ENCODE data around the gene PSTPIP2. TPM values are rescaled to one million over a fixed set of nuclear protein-coding genes. Genes with fewer than 3 reads are reported as not detected.

PSTPIP2 gene
- polyA plus RNA-seq, 1 donor from 2014 or later: 0.98 TPM

DNA sequence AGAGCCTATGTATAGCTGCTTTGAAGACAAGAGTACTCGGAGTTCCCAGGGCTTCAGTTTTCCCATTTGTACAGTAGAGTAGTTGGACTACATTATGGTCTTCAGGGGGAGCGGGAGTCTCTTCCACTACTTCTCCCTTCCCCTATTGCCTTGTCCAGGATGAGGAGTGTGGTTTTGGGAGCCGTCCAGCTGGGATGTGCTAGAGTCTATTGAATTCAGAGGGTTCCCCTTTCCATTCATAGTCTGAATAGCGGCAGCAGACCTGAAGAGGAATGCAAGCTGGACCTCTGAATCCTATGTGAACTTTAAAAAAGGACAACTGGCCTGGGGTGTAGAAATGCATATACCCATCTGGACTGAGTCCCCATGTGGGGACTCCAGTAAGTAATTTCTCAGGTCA lies 61.4 kb downstream of the PSTPIP2 start:
- Histone ChIP-seq H2AFZ (ENCODE audit: low read depth, low read length) (no peak overlapping the region), H4K20me1 (ENCODE audit: insufficient read depth) (no peaks in the 10 kb centered on the region), H3K36me3 (ENCODE audit: insufficient read depth, low read length) (no peaks in the 10 kb centered on the region), H3K9me3 (ENCODE audit: low read length) (no peaks in the 10 kb centered on the region), H3K27me3 (ENCODE audit: insufficient read depth, low read depth, low read length) (no peaks in the 10 kb centered on the region), H3K27ac (ENCODE audit: low read length) (no peak overlapping the region), H3K9me2 (ENCODE audit: insufficient read depth, low read length) (no peaks in the 10 kb centered on the region), H3K9ac (ENCODE audit: low read length) (no peak overlapping the region), H3K79me2 (replicated peaks; ENCODE audit: insufficient read depth, low read length) (no peaks in the 10 kb centered on the region), H3K4me2 (ENCODE audit: low read length) (no peak overlapping the region), H3K4me3 (ENCODE audit: low read length) (no peak overlapping the region), H3F3A (ENCODE audit: insufficient read depth, low read length, poor library complexity, severe bottlenecking) (no peaks in the 10 kb centered on the region)
- TF ChIP-seq POLR2AphosphoS5 (IDR thresholded peaks at IDR 0.05): no peak
- no peak for TF ChIP-seq SMC3 (conservative IDR thresholded peaks at IDR 0.05; ENCODE audit: poor library complexity)
- no peak for TF ChIP-seq MXI1 (conservative IDR thresholded peaks at IDR 0.05; ENCODE audit: poor library complexity, severe bottlenecking)
- TF ChIP-seq, protein P1, sequence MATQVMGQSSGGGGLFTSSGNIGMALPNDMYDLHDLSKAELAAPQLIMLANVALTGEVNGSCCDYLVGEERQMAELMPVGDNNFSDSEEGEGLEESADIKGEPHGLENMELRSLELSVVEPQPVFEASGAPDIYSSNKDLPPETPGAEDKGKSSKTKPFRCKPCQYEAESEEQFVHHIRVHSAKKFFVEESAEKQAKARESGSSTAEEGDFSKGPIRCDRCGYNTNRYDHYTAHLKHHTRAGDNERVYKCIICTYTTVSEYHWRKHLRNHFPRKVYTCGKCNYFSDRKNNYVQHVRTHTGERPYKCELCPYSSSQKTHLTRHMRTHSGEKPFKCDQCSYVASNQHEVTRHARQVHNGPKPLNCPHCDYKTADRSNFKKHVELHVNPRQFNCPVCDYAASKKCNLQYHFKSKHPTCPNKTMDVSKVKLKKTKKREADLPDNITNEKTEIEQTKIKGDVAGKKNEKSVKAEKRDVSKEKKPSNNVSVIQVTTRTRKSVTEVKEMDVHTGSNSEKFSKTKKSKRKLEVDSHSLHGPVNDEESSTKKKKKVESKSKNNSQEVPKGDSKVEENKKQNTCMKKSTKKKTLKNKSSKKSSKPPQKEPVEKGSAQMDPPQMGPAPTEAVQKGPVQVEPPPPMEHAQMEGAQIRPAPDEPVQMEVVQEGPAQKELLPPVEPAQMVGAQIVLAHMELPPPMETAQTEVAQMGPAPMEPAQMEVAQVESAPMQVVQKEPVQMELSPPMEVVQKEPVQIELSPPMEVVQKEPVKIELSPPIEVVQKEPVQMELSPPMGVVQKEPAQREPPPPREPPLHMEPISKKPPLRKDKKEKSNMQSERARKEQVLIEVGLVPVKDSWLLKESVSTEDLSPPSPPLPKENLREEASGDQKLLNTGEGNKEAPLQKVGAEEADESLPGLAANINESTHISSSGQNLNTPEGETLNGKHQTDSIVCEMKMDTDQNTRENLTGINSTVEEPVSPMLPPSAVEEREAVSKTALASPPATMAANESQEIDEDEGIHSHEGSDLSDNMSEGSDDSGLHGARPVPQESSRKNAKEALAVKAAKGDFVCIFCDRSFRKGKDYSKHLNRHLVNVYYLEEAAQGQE (IDR thresholded peaks at IDR 0.05; ENCODE audit: borderline replicate concordance): no peak
- TF ChIP-seq EZH2 (IDR thresholded peaks at IDR 0.05; ENCODE audit: borderline replicate concordance, insufficient read depth, low read length, poor library complexity, severe bottlenecking): no peak
- TF ChIP-seq CTCF (IDR thresholded peaks at IDR 0.05; ENCODE audit: poor library complexity, severe bottlenecking): no peak
- TF ChIP-seq TAF1 (IDR thresholded peaks at IDR 0.05; ENCODE audit: low read depth): no peak
- TF ChIP-seq EP300 (conservative IDR thresholded peaks at IDR 0.05; ENCODE audit: poor library complexity, severe bottlenecking): no peak

DNA sequence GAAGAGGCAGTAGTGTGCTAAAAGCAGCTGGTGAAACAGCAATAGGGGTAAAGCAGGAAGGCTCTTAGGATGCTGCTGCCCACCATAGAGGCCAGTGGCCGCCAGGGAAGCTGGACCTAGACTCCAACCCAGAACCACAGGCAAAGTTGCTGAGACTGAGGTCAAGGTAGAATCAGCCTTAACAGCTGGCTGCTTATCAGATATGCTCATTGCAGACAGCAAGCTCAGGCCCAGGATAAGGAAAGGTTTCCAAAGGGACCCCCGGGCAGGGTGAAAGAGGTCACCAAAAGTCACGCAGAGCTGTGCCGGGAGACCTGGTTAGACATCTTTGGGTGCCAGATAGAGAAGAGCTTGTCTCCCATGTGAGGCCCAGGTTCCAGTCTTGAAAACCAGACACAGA lies 62.0 kb downstream of the PSTPIP2 start:
- H4K20me1 ChIP-seq (ENCODE audit: insufficient read depth): no peaks in the 10 kb centered on the region
- H3K9me3 ChIP-seq (ENCODE audit: low read length): no peaks in the 10 kb centered on the region
- no peaks in the 10 kb centered on the region for H3K36me3 ChIP-seq (ENCODE audit: insufficient read depth, low read length)
- no peaks in the 10 kb centered on the region for H3F3A ChIP-seq (ENCODE audit: insufficient read depth, low read length, poor library complexity, severe bottlenecking)
- no peak overlapping the region for H2AFZ ChIP-seq (ENCODE audit: low read depth, low read length)
- H3K4me2 ChIP-seq (ENCODE audit: low read length): no peak overlapping the region
- no peaks in the 10 kb centered on the region for H3K79me2 ChIP-seq (replicated peaks; ENCODE audit: insufficient read depth, low read length)
- no peak overlapping the region for H3K27ac ChIP-seq (ENCODE audit: low read length)
- no peak overlapping the region for H3K9ac ChIP-seq (ENCODE audit: low read length)
- TF ChIP-seq EZH2 (IDR thresholded peaks at IDR 0.05; ENCODE audit: borderline replicate concordance, insufficient read depth, low read length, poor library complexity, severe bottlenecking): no peak
- TF ChIP-seq, protein P1 (IDR thresholded peaks at IDR 0.05; ENCODE audit: borderline replicate concordance): no peak
- no peak for TF ChIP-seq SMC3 (conservative IDR thresholded peaks at IDR 0.05; ENCODE audit: poor library complexity)
- H3K27me3 ChIP-seq (ENCODE audit: insufficient read depth, low read depth, low read length): no peaks in the 10 kb centered on the region
- no peaks in the 10 kb centered on the region for H3K9me2 ChIP-seq (ENCODE audit: insufficient read depth, low read length)
- H3K4me3 ChIP-seq (ENCODE audit: low read length): no peak overlapping the region
